SJCRH30 (cell line): Measurements from ENCODE around the gene UVRAG. TPM values are rescaled to one million over a fixed set of nuclear protein-coding genes. Genes with fewer than 3 reads are reported as not detected.

Source experiments
- DNase-seq, 2 experiments: peaks; one replicate each; pipeline ENCODE4 v3.0.0-alpha.2; 2015 to 2020
- H3K27ac ChIP-seq: fragments of 250-450 bp; sonication (Bioruptor Pico); 2 replicates; pipeline ENCODE4 v1.5.1; 2020; ENCODE audit warnings: mild to moderate bottlenecking, moderate library complexity
- H3K27me3 ChIP-seq: fragments of 250-450 bp; sonication (Bioruptor Pico); 2 replicates; pipeline ENCODE4 v1.5.1; 2020; ENCODE audit warnings: mild to moderate bottlenecking, moderate library complexity
- H3K36me3 ChIP-seq: fragments of 250-450 bp; sonication (Bioruptor Pico); 2 replicates; pipeline ENCODE4 v1.5.1; 2020; ENCODE audit warnings: mild to moderate bottlenecking, moderate library complexity
- H3K4me1 ChIP-seq: fragments of 250-450 bp; sonication (Bioruptor Pico); 2 replicates; pipeline ENCODE4 v1.5.1; 2020; ENCODE audit warnings: mild to moderate bottlenecking, moderate library complexity
- H3K4me3 ChIP-seq: fragments of 250-450 bp; sonication (Bioruptor Pico); 2 replicates; pipeline ENCODE4 v1.5.1; 2020; ENCODE audit warnings: mild to moderate bottlenecking, moderate library complexity
- H3K9me3 ChIP-seq: fragments of 250-450 bp; sonication (Bioruptor Pico); replicated peaks from 2 replicates; pipeline ENCODE4 v1.5.1; 2020; ENCODE audit warnings: mild to moderate bottlenecking, moderate library complexity
- total RNA-seq: library from RNA; depleted of rRNA; stranded (reverse); fragments of >200 nt; shearing (Covaris generic); gene quantifications from 2 replicates; pipeline ENCODE4 v1.2.3, GENCODE V29; 2014

UVRAG gene
- total RNA-seq, 1 experiment from 2014 or later, result 15.0 TPM

- DNase-seq, result no peak
- Histone ChIP-seq H3K36me3 (no peaks in the 10 kb centered on the region), H3K4me1 (peaks cover 5% of the 10 kb centered on the region; the same call in 1 of the 2 replicates), H3K27me3 (no peaks in the 10 kb centered on the region), H3K27ac (no peak overlapping the region), H3K9me3 (no peaks in the 10 kb centered on the region), H3K4me3 (no peak overlapping the region)
Observed at GRCh38 chr11:75792997-75793800, 21.8 kb upstream of the UVRAG start.

GRCh38 chr11:75793966-75794365, 21.0 kb upstream of the UVRAG start:
- no peak for DNase-seq
- Histone ChIP-seq H3K27me3 (no peaks in the 10 kb centered on the region), H3K9me3 (no peaks in the 10 kb centered on the region), H3K4me1 (peaks cover 5% of the 10 kb centered on the region; the same call in 1 of the 2 replicates), H3K4me3 (no peak overlapping the region), H3K36me3 (no peaks in the 10 kb centered on the region), H3K27ac (no peak overlapping the region)

- Histone ChIP-seq H3K36me3 (no peaks in the 10 kb centered on the region), H3K4me1 (peaks cover 5% of the 10 kb centered on the region; the same call in 1 of the 2 replicates), H3K4me3 (no peak overlapping the region), H3K27me3 (no peaks in the 10 kb centered on the region), H3K27ac (no peak overlapping the region), H3K9me3 (no peaks in the 10 kb centered on the region)
- no peak for DNase-seq
Observed at GRCh38 chr11:75795276-75796090, 19.5 kb upstream of the UVRAG start.

- H3K9me3 ChIP-seq, result no peaks in the 10 kb centered on the region
- H3K27ac ChIP-seq, result no peak overlapping the region
- peaks cover 5% of the 10 kb centered on the region; the same call in 1 of the 2 replicates for H3K4me1 ChIP-seq
- H3K27me3 ChIP-seq, result no peaks in the 10 kb centered on the region
- no peak overlapping the region for H3K4me3 ChIP-seq
- no peaks in the 10 kb centered on the region for H3K36me3 ChIP-seq
- DNase-seq, result no peak
Observed at GRCh38 chr11:75796091-75796435, 18.9 kb upstream of the UVRAG start.

GRCh38 chr11:75797116-75797515, 17.9 kb upstream of the UVRAG start:
- H3K36me3 ChIP-seq, result no peaks in the 10 kb centered on the region
- no peaks in the 10 kb centered on the region for H3K9me3 ChIP-seq
- no peak for DNase-seq
- H3K27me3 ChIP-seq, result no peaks in the 10 kb centered on the region
- H3K4me3 ChIP-seq, result no peak overlapping the region
- H3K27ac ChIP-seq, result no peak overlapping the region
- peaks cover 5% of the 10 kb centered on the region; the same call in 1 of the 2 replicates for H3K4me1 ChIP-seq

- Histone ChIP-seq H3K27ac (no peak overlapping the region), H3K36me3 (no peaks in the 10 kb centered on the region), H3K27me3 (no peaks in the 10 kb centered on the region), H3K4me1 (peaks cover 5% of the 10 kb centered on the region; the same call in 1 of the 2 replicates), H3K9me3 (no peaks in the 10 kb centered on the region), H3K4me3 (no peak overlapping the region)
- no peak for DNase-seq
Observed at GRCh38 chr11:75797792-75798191, 17.2 kb upstream of the UVRAG start.

- no peaks in the 10 kb centered on the region for H3K36me3 ChIP-seq
- no peak overlapping the region for H3K27ac ChIP-seq
- no peaks in the 10 kb centered on the region for H3K27me3 ChIP-seq
- H3K4me3 ChIP-seq, result no peak overlapping the region
- H3K4me1 ChIP-seq, result peaks cover 5% of the 10 kb centered on the region; the same call in 1 of the 2 replicates
- DNase-seq, result no peak
- H3K9me3 ChIP-seq, result no peaks in the 10 kb centered on the region
Observed at GRCh38 chr11:75800136-75800675, 14.8 kb upstream of the UVRAG start.

GRCh38 chr11:75800728-75801361, 14.2 kb upstream of the UVRAG start:
- peaks cover 5% of the 10 kb centered on the region; the same call in 1 of the 2 replicates for H3K4me1 ChIP-seq
- no peaks in the 10 kb centered on the region for H3K27me3 ChIP-seq
- no peak overlapping the region for H3K27ac ChIP-seq
- H3K4me3 ChIP-seq, result no peak overlapping the region
- no peaks in the 10 kb centered on the region for H3K36me3 ChIP-seq
- H3K9me3 ChIP-seq, result no peaks in the 10 kb centered on the region
- DNase-seq, result no peak

GRCh38 chr11:75801362-75802020, 13.5 kb upstream of the UVRAG start:
- no peaks in the 10 kb centered on the region for H3K9me3 ChIP-seq
- H3K27me3 ChIP-seq, result no peaks in the 10 kb centered on the region
- no peak overlapping the region for H3K4me3 ChIP-seq
- DNase-seq, result no peak
- H3K27ac ChIP-seq, result no peak overlapping the region
- H3K4me1 ChIP-seq, result peaks cover 5% of the 10 kb centered on the region; the same call in 1 of the 2 replicates
- H3K36me3 ChIP-seq, result no peaks in the 10 kb centered on the region

- H3K4me3 ChIP-seq, result no peak overlapping the region
- DNase-seq, result no peak
- no peaks in the 10 kb centered on the region for H3K9me3 ChIP-seq
- no peak overlapping the region for H3K27ac ChIP-seq
- H3K4me1 ChIP-seq, result peaks cover 5% of the 10 kb centered on the region; the same call in 1 of the 2 replicates
- H3K36me3 ChIP-seq, result no peaks in the 10 kb centered on the region
- H3K27me3 ChIP-seq, result no peaks in the 10 kb centered on the region
Observed at GRCh38 chr11:75802021-75802912, 12.7 kb upstream of the UVRAG start.

GRCh38 chr11:75802913-75803820, 11.8 kb upstream of the UVRAG start:
- DNase-seq, result peak; percentile 47 to 85
- H3K4me3 ChIP-seq, result no peak overlapping the region
- no peaks in the 10 kb centered on the region for H3K4me1 ChIP-seq

GRCh38 chr11:75809111-75809510, 5.9 kb upstream of the UVRAG start:
- Histone ChIP-seq H3K9me3 (no peaks in the 10 kb centered on the region), H3K27me3 (no peaks in the 10 kb centered on the region), H3K27ac (no peak overlapping the region), H3K4me3 (no peak overlapping the region), H3K36me3 (no peaks in the 10 kb centered on the region), H3K4me1 (no peaks in the 10 kb centered on the region)
- no peak for DNase-seq

More at GRCh38 chr11:75802913-75803820, 11.8 kb upstream of the UVRAG start:
- H3K36me3 ChIP-seq, result no peaks in the 10 kb centered on the region
- no peaks in the 10 kb centered on the region for H3K27me3 ChIP-seq
- H3K27ac ChIP-seq, result no peak overlapping the region
- H3K9me3 ChIP-seq, result no peaks in the 10 kb centered on the region

GRCh38 chr11:75809991-75810390, 5.0 kb upstream of the UVRAG start:
- H3K9me3 ChIP-seq, result no peaks in the 10 kb centered on the region
- DNase-seq, result no peak
- H3K4me3 ChIP-seq, result no peak overlapping the region
- H3K27ac ChIP-seq, result no peak overlapping the region
- H3K27me3 ChIP-seq, result no peaks in the 10 kb centered on the region
- H3K36me3 ChIP-seq, result no peaks in the 10 kb centered on the region
- H3K4me1 ChIP-seq, result no peaks in the 10 kb centered on the region
